GM12875 (cell line): ENCODE data around the gene FBXL7.

Experiments
- H3K4me3 ChIP-seq: one replicate; pipeline ENCODE4 v1.5.1; 2011; ENCODE audit warnings: low read depth, low read length, control low read depth
- TF ChIP-seq, protein P1 (sequence below): IDR thresholded peaks from 2 replicates; pipeline ENCODE4 v1.5.1; 2011; ENCODE audit warnings: low read depth, mild to moderate bottlenecking, control low read depth, inconsistent platforms, low read length, moderate library complexity, borderline replicate concordance; ENCODE audit not compliant: insufficient read depth

Gene FBXL7

DNA sequence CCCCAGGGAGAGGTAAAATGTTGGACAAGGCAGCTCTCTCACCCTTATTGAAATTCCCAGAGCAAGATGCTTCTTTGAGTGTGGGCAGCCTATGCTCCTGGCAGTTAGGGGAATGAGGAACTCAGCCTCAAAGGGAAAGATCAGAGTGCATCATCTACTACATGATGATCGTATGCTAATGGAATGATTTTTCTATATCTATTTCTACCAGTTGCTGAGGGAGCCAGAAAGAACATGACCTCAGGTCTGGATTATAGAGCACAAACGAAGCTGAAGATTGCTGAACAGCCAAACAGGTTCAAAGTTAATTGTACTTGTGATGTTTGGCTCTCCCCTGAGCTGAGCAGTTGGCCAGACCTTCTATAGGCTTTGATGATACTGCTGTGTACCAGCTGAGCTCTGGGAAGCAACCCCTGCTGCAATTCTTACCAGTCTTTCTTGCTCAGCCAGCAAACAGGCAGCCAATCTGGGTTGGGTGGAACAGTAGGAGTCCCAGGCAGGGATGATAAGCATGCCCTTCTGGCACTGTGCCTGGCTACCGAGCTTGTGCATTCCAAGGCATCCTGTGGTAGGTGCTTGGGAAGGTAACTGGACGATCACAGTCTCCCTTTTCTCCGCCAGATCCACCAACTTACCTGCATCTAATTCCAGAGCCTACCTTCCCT is 10.3 kb upstream of the FBXL7 start:
- TF ChIP-seq, protein P1, sequence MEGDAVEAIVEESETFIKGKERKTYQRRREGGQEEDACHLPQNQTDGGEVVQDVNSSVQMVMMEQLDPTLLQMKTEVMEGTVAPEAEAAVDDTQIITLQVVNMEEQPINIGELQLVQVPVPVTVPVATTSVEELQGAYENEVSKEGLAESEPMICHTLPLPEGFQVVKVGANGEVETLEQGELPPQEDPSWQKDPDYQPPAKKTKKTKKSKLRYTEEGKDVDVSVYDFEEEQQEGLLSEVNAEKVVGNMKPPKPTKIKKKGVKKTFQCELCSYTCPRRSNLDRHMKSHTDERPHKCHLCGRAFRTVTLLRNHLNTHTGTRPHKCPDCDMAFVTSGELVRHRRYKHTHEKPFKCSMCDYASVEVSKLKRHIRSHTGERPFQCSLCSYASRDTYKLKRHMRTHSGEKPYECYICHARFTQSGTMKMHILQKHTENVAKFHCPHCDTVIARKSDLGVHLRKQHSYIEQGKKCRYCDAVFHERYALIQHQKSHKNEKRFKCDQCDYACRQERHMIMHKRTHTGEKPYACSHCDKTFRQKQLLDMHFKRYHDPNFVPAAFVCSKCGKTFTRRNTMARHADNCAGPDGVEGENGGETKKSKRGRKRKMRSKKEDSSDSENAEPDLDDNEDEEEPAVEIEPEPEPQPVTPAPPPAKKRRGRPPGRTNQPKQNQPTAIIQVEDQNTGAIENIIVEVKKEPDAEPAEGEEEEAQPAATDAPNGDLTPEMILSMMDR, result no peak
- no peak overlapping the region for H3K4me3 ChIP-seq

GRCh38 chr5:15492545-15492944 is 7.4 kb upstream of the FBXL7 start:
- no peak overlapping the region for H3K4me3 ChIP-seq
- TF ChIP-seq, protein P1, result no peak

DNA sequence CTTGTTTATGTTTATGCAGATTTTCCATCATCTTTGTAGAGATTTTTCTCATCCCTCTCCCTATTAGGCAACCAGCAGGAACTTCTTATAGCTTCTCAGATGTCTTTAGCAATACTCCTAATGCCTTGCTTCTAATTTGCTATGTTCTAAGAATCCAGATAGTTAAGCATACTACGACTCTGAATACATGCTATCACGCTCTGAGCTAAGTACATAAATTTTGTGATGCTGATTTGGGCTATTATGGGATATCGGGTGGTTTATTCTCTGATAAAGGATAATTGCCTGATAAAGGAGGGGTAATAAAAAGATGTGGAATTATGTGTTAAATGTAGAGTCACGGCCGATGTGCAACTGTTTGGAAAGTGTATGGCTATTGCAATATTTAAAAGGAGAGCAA is 6.5 kb upstream of the FBXL7 start:
- H3K4me3 ChIP-seq, result no peak overlapping the region
- TF ChIP-seq, protein P1, result no peak

GRCh38 chr5:15495026-15495425 is 5.0 kb upstream of the FBXL7 start:
- TF ChIP-seq, protein P1, result no peak
- no peak overlapping the region for H3K4me3 ChIP-seq

- TF ChIP-seq, protein P1, result no peak
- no peak overlapping the region for H3K4me3 ChIP-seq
These were observed 3.1 kb upstream of the FBXL7 start for GRCh38 chr5:15496886-15497285.

DNA sequence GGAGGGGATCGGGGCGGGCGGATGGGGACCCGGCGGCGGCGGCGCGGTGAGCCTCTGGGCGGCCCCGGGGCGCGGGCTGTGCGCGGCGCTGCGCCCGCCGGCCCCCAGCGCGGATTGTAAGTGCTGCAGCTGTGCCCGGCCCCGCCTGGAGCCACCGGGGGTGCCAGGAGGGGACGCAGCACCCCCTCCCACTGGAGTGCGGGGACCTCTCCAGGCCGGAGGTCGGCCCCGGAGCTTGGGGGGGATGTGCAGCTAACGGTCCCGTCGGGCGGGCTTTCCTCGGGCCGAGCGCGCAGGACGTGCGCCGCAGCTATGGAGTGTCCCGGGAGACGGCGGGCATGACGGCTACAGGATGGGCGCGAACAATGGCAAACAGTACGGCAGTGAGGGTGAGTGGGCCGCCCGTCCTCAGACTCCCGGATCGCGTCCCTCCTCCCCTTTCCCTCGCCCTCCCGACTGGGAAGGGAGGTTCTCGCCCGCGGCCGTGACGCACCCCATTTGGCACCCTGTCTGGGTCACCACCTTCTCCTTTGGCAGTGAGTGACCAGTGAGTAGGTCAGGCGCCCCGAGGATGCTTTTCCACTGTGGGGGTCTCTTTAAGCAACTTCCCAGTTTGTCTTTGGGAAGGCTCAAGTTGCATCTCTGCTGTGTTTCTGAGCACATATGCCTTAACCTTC is 483 bp downstream of the FBXL7 start:
- TF ChIP-seq, protein P1, result no peak
- H3K4me3 ChIP-seq, result no peak overlapping the region
